ENCODE results near the gene LRR1. TPM values are rescaled to one million over a fixed set of nuclear protein-coding genes. Genes with fewer than 3 reads are reported as not detected.

Gene LRR1
- total and polyA plus RNA-seq, 9 of the 15 experiments (the other 6 are each of a cell fraction or from before 2014, with no cell fraction given), result 26.5 to 58.1 (median 31.8) TPM

- TF ChIP-seq ETS2 (tag; IDR thresholded peaks at IDR 0.05; ENCODE audit: borderline replicate concordance, poor library complexity, severe bottlenecking) (no peak), JUN (IDR thresholded peaks at IDR 0.05; ENCODE audit: borderline replicate concordance, low read depth, low read length) (no peak; the same call in 1 of the 2 replicates), JUN (CRISPR knock-in tag; IDR thresholded peaks at IDR 0.05; ENCODE audit: borderline replicate concordance) (0 out of 2 replicates have a peak, but pooled peaks have one; percentile 35), ZNF280B (CRISPR knock-in tag; IDR thresholded peaks at IDR 0.05) (no peak), HINFP (tag; conservative IDR thresholded peaks at IDR 0.05; ENCODE audit: low read depth) (peak; percentile 77), NCOA4 (IDR thresholded peaks at IDR 0.05; ENCODE audit: partially characterized antibody) (no peak), ZNF311 (CRISPR knock-in tag; IDR thresholded peaks at IDR 0.05) (no peak), MCM2 (IDR thresholded peaks at IDR 0.05; ENCODE audit: low read depth) (no peak), MCM7 (IDR thresholded peaks at IDR 0.05) (no peak), NCOR1 (IDR thresholded peaks at IDR 0.05) (0 out of 2 replicates have a peak, but pooled peaks have one; percentile 32), CAMTA2 (CRISPR knock-in tag; conservative IDR thresholded peaks at IDR 0.05) (no peak), MXD1 (CRISPR knock-in tag; IDR thresholded peaks at IDR 0.05; ENCODE audit: borderline replicate concordance, poor library complexity, severe bottlenecking) (no peak), ZNF609 (CRISPR knock-in tag; IDR thresholded peaks at IDR 0.05; ENCODE audit: borderline replicate concordance) (no peak), CREB3 (tag; conservative IDR thresholded peaks at IDR 0.05; ENCODE audit: low read depth) (no peak), CHD2 (IDR thresholded peaks at IDR 0.05; ENCODE audit: low read depth, low read length) (peak; percentile 89), SAFB2 (IDR thresholded peaks at IDR 0.05; ENCODE audit: borderline replicate concordance, low read depth, low read length, severe bottlenecking) (no peak), RBM22 (IDR thresholded peaks at IDR 0.05; ENCODE audit: low read depth, low read length, poor library complexity, severe bottlenecking) (peak; percentile 22)
Measured at GRCh38 chr14:49598485-49599300, at the start of gene LRR1 (continued).

Measured in K562 (cell line).